ENCODE measurements around the gene RIMS4.

The RIMS4 gene

DNA sequence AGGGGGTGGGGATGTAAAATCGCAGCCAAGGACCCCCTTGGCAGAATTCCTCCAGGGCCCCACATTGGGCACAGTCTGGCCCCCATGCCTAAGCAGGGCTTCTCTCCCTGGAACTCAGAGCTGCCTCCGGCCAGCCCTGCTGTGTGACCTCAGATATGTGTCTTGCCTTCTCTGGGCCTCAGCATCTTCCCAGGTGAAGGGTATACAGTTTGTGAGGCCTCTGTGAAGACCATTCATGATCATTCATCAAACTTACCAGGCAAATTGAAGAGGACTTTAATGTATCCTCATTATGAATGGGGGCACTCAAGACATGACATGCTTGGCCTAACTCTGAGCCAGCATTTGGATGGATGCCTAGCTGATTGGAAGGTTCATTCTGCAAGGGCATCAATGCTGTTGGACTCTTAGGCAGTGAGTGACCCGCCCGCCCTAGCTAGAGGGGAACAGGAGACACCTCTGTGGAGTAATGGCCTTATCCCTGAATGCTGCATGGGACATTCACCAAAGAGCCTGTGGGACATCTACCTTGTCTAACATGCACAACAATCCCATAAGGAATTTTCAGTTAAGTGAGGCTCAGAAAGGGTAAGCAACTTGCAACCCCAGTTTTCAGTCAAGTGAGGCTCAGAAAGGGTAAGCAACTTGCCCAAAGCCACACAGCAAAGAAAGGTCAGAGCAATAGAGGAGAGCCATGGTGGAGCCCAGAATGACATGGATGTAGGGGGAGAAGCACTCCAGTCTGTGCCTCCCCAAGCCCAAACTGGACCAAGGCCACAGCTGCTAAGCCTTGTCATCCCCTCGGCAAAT lies 94.6 kb downstream of the RIMS4 start:
- no peak for DNase-seq

DNA sequence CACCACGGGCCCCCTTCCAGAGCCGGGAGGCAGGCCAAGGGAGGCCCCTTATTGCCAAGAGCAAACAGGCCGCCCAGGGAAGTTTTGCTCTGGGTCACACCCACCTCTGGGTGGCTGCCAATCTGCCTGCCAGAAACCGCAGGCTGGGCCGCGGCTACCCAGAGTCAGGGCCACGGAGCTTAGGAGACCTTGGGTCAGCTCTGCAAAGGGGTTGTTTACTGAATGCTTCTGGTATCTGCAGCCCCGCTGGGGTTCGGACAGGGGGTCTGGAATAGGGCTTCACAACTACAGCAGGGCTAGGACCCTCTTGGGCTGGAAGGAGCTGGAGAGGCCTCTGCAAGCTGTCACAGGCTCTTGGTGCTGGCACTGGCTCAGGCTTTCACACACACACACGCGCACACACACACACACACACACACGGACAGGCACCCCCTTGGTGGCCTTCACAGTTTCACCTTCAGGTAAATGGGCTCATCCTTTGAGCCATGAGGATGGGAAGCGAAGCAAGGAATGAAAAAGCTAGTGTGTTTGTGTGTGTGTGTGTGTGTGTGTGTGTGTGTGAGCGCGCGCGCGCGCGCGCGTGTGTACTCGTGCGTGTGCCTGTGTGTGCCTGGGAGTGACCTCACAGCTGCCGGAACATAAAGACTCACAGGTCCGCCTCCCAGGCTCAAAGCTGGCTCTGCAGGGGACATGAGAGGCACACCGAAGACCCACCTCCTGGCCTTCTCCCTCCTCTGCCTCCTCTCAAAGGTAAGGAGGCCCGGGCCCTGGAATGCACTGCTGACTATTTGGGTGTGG lies 95.4 kb downstream of the RIMS4 start, which contains the start of gene CCN5:
TSS of gene CCN5 (plus strand) at position 669 of the 798 bp plus-strand sequence. CDS start at position 691, 22 bp downstream.
- DNase-seq = no peak

DNA sequence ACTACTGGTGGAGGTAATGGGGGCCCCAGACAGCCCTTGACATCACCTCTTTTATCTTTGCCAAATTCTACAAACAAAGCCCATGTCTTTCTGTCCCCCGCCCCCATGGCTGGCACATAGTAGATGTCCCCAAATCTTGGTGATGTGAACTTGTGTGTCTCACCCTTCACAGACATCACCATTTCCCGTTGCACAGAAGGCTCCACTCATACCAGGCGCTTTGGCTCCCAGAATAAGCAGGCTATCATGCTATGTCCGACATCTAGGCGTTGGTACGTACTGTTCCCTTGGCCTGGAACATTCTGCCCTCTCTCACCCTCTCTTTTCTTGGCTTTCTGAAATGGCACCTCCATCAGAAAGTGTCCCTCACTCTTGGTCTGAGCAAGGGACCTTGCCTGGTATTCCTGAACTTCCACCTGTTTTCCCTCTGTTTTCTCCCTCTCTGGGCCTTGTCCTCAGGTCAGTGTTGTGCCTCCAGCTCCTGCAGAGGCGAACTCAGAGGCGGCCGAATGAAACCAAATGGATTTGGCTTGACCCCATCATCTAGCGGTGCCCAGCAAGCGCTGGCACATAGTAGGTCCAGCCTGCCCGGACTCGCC lies 96.1 kb downstream of the RIMS4 start:
- DNase-seq = no peak

DNA sequence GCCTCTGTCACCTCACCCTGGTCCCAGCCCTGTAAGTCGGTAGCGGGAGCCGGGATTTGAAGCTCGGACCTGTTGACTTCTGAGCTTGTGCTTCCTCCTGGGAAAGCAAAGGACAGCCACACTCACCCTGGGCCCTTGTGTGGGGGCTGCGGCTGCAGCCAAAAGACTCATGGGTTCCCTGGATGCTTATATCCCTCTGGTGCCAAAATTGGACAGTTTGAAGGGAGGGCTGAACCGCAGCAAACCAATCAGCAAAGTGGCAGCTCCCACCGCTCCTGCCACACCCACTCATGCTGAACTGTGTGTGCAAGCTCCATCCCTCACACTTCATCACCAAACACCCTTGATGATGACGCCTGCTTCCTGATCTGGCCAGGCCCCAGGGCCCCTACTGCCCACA lies 99.1 kb downstream of the RIMS4 start:
- DNase-seq = no peak

DNA sequence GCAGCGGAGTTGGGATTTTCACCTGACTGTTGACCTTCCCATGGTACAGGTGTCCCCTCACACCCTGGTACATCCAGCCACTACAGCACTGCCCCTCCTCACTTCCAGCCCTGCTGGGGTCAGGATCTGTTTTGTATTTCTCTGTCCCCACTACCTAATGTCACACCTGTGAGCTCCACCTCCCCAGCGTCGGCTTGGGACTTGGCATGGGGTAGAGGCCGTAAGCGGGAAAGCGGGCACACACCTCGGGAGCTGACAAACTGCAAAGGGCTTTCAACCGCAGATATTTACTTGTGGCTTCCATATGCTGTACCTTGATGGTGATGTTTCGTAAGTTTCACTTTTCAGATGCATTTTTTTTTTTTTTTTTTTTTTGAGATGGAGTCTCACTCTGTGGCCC lies 100.5 kb downstream of the RIMS4 start:
- no peak for DNase-seq

DNA sequence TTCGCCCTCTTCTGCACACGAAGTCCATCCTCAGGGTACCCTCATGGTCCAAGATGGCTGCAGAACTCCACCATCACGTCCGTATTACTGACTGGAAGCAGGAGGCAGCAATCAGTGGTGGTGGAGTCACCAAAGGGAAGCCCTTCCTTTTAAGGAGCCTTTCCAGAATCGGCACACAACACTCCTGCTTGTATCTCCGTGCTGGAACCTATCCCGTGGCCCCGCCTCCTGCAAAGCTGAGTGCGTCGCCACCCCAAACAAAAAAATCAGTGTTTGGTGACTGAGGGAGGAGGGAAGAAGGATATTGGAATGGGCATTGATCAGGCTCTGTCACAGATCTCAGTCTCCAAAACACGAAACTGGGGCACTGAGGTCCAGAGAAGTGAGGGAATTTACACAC lies 101.0 kb downstream of the RIMS4 start:
- no peak for DNase-seq

DNA sequence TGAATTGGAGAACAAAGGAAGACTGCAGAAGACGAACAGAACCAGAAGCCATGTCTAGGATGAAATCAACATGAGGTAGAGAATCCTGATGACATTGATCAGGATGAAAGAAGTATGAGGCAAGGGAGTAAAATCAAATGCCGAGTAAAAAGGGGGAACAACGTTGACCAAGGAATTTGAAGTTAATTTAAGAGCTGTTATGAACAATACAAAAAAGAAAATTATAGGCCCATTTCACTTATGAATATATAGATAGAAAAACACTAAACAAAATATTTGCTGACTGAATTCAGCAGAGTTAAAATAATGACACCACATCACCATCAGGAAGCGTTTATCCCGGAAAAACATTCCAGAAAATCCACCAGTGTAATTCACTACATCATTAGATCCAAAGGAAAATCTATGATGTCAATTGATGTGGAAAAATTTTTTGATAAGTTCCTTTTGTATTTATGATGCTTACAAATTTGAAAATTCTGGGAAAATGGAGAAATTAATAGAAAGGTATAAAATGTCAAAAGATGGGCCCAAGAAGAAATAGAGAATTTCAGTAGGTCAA lies 103.2 kb downstream of the RIMS4 start:
- no peak for DNase-seq

DNA sequence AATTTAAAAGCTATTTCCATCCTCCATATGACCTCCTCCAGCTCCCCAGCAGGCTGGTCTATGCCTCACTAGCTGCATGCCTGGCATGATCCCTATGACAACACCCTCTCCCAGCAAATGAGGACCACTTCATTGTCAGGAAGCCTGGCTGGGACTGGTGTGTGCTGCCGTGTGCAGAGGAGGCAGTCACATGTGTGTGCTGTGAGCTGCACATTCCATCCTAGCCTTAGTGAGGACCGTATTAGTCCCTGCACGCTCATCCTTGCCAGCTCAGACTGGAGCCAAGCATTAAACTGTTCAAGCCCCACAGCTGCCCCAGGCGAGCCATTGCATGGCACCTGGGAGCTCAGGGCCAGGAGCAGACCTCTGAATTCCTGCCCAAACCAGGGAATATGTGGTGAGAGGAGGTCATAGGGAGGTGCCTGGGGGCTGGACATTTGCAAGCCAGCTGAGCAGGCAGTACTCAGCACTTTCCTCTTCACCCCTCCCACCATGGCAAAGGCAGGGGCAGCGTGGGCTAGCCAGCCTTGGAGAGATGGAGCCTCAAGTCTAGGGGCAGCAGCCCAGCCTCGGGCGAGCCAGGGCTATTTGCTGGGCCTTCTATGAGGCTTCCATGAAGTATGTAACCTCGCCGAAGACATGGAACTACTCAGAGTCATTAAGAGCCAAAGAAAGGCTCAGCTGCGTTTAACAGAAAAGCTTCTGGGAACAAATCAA lies 103.9 kb downstream of the RIMS4 start:
- DNase-seq = no peak

DNA sequence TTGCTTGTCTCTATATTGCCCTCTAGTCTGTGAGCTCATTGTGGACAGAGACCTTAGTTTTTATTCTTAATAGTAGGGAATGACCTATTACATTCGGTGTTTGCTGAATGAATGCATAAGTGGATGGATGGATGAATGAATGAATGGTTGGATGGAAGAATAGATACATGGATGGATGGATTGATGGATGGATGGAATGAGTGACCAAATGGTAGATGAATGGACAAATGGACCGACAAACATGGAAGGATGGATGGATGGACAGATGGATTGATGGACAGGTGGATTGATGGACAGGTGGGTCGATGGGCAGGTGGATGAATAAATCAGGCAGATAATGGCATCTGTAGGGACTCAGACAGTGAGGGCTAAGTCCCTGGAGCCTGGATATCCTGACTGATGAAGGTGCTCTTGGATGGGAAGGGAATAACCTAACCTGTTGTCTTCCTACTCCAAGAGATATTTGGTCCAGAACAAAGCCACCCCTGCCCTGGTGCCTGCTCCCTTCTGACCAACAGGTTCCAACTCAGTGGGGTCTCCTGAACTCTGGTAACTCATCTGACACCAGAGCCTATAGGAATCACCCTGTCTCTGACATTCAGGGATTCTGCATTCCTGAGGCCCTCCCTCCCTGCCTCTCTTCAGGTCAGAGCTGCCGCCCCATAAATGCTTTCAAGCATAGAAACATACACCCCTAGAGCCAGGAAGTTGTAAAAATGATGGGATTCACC lies 104.8 kb downstream of the RIMS4 start:
- DNase-seq = no peak

DNA sequence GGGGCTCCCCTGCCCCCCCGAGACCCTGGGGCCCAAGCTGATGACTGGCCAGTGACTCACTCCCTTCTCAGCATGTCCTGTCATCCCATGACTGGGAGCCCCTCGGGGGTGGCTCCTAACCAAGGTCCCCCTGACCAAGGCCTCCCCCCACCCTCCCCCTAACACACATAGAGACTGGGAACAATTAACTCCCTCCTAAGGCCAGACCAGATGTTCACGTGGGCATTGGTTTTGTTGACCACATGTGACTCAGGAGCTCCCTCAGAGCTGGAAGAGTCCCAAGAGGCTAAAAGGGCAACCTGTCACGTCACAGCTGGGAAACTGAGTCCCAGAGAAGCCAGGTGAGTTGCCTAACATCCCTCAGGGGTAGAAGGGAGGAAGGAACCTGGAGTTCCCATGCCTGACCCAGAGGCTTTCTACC lies 105.8 kb downstream of the RIMS4 start:
- DNase-seq = no peak

DNA sequence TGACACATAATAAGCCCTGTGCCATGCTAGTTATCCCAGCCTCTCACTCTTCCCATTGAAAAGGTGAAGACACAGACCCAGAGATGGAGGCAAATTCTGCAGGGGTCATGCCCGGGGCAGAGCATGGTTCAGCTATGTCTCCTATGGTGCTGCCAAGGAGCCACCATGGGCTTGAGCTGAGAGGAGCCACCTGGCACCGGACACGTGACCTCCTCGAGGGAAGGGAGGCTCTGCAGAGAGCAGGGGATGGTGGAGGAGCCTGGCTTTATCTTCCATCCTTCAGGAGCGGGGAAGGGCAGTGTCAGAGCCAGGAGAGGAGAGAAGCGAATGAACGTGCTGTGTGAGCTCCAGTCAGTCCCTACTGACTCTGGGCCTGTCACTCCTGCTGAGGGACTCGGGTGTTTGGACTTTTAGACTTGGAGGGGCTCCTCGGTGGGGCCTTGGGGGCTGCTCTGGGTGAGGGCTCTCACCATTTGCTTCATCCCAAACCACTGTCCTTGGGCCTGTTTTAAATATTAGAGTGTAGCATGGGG lies 106.3 kb downstream of the RIMS4 start:
- DNase-seq = no peak

DNA sequence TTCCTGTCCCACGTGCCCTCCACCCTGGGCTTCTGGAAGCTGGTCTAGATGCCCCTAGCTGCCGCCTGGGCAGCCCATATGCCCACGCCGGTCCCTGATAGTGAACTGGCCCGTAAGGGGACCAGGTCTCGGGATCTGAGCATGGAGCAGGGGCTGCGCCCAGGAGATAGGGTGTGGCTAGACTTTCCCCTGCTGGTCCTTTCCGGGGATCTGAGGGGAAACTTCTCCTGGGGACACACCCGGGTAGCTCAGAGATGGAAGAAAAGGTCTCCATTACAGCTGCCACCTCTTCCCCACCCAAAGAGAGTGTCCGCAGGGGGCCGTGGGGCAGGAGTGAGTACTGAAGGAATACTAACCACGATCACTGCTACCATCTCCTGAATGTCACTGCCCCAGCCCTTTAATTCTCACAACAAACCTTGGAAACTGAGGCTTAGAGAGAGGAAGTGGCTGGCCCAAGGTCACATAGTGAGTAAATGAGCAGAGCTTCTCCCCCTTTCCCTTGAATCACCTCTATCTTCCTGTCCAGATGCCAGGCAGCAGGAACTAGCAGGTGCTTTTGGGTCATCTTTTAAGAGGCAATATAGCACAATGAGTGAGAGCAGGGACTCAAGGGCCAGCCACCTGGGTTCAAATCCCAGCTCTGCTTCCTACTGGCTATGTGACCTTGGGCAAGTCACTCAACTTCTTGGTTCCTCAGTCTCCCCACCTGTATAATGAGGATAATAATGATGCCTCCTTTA lies 107.0 kb downstream of the RIMS4 start:
- DNase-seq = no peak

DNA sequence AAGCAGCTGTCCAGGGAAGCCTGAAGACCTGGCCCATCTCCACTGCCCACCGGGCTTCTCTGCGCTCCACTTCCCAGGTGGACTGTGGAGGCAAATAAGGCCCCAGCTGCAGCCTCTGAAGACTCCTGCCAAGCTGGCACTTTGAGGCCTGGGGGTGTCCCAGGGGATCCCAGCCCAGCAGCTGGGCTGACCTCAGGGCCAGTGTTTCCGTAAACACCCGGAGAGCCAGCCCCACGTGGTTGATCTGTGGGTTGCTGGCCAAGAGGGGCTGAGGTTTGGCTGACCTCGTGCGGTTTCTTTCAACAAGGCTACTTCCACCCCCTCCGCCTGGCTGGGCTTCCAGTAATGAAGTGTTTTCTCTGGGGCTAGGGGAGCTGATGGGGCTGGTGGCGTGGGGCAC lies 107.6 kb downstream of the RIMS4 start:
- no peak for DNase-seq

DNA sequence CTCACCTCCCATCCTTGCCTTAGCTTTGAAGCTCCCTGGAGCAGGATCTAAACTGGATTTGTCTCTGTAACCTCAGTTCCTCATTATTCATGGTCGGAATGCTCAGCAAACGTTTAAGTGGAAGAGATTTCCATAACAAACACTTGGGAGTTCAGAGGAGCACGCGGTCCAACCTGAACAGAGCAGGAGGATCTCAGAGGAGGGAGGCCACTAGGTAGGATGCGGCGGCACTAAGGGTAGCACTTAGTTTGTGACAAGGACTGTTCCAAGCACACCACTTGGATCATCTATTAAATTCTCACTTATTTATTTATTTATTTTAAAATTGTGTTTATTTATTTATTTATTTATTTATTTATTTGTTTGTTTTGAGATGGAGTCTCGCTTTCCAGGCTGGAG lies 108.5 kb downstream of the RIMS4 start:
- DNase-seq = no peak

Measured in NCI-H524 treated with DMSO at 0.1 percent for 48 hours (cell line).